Nephron progenitor cell (in vitro differentiated cells): ENCODE data around the gene GOLGA2.

Experiments
- DNase-seq: peaks from one replicate; pipeline ENCODE4 v3.0.0; 2021
- H3K27ac Mint-ChIP-seq: 2 replicates; pipeline ENCODE4 v1.8.0; 2021; ENCODE audit warnings: mild to moderate bottlenecking, moderate library complexity, mixed read lengths
- H3K27me3 Mint-ChIP-seq: 2 replicates; pipeline ENCODE4 v1.8.0; 2021; ENCODE audit warnings: mild to moderate bottlenecking, low read depth, mixed read lengths; ENCODE audit not compliant: poor library complexity
- H3K36me3 Mint-ChIP-seq: 2 replicates; pipeline ENCODE4 v1.8.0; 2021; ENCODE audit warnings: low read depth, mixed read lengths
- H3K4me1 Mint-ChIP-seq: 2 replicates; pipeline ENCODE4 v1.8.0; 2021; ENCODE audit warnings: mixed read lengths
- H3K4me3 Mint-ChIP-seq: 2 replicates; pipeline ENCODE4 v1.8.0; 2021; ENCODE audit warnings: mild to moderate bottlenecking, moderate library complexity, mixed read lengths
- H3K9me3 Mint-ChIP-seq: 2 replicates; pipeline ENCODE4 v1.8.0; 2021; ENCODE audit warnings: mild to moderate bottlenecking, moderate library complexity, mixed read lengths
- CTCF ChIP-seq: fragments of 200-600 bp; sonication (generic); IDR thresholded peaks from 2 replicates; pipeline ENCODE4 v1.5.0; 2021; ENCODE audit warnings: antibody characterized with exemption

Gene GOLGA2

GRCh38 chr9:128211186-128211980 is 64.4 kb downstream of the GOLGA2 start:
- Mint-ChIP-seq H3K4me1 (peaks cover 59% of the 10 kb centered on the region), H3K36me3 (no peaks in the 10 kb centered on the region), H3K9me3 (no peaks in the 10 kb centered on the region), H3K4me3 (peak overlapping the region; percentile 51), H3K27ac (no peak overlapping the region), H3K27me3 (peaks cover 5% of the 10 kb centered on the region)
- DNase-seq = no peak
- no peak for TF ChIP-seq CTCF

- Mint-ChIP-seq H3K9me3 (no peaks in the 10 kb centered on the region), H3K4me3 (peak overlapping the region; percentile 62), H3K27me3 (peaks cover 5% of the 10 kb centered on the region), H3K36me3 (no peaks in the 10 kb centered on the region), H3K27ac (peak overlapping the region; percentile 79), H3K4me1 (peaks cover 74% of the 10 kb centered on the region)
- DNase-seq = no peak
- no peak for TF ChIP-seq CTCF
These were observed 66.7 kb downstream of the GOLGA2 start for GRCh38 chr9:128208946-128209669.

GRCh38 chr9:128208386-128208785 is 67.4 kb downstream of the GOLGA2 start:
- H3K27ac Mint-ChIP-seq = peak overlapping the region; percentile 79
- DNase-seq = no peak
- peaks cover 67% of the 10 kb centered on the region for H3K4me1 Mint-ChIP-seq
- H3K36me3 Mint-ChIP-seq = no peaks in the 10 kb centered on the region
- no peaks in the 10 kb centered on the region for H3K9me3 Mint-ChIP-seq
- peaks cover 5% of the 10 kb centered on the region for H3K27me3 Mint-ChIP-seq
- no peak for TF ChIP-seq CTCF
- peak overlapping the region; percentile 62 for H3K4me3 Mint-ChIP-seq

GRCh38 chr9:128206916-128207910 is 68.6 kb downstream of the GOLGA2 start:
- Mint-ChIP-seq H3K27me3 (peaks cover 5% of the 10 kb centered on the region), H3K9me3 (no peaks in the 10 kb centered on the region), H3K4me3 (peak overlapping the region; percentile 29), H3K36me3 (no peaks in the 10 kb centered on the region), H3K4me1 (peaks cover 72% of the 10 kb centered on the region), H3K27ac (peak overlapping the region; percentile 5)
- no peak for TF ChIP-seq CTCF
- no peak for DNase-seq

GRCh38 chr9:128206484-128206883 is 69.3 kb downstream of the GOLGA2 start:
- H3K27me3 Mint-ChIP-seq = no peaks in the 10 kb centered on the region
- no peak for DNase-seq
- TF ChIP-seq CTCF = no peak
- H3K27ac Mint-ChIP-seq = peak overlapping the region; percentile 5
- H3K4me3 Mint-ChIP-seq = peak overlapping the region; percentile 29
- H3K36me3 Mint-ChIP-seq = no peaks in the 10 kb centered on the region
- peaks cover 73% of the 10 kb centered on the region for H3K4me1 Mint-ChIP-seq
- H3K9me3 Mint-ChIP-seq = no peaks in the 10 kb centered on the region
